GM20431 (cell line): ENCODE data around the gene SELPLG.
"Not testable (repeated sequence)": the region's sequence is repeated elsewhere in the genome, so short reads cannot be mapped to it uniquely, and the experiment has no call there.

Experiments used
- in situ Hi-C: fragments of 300-500 bp; cut with MseI, MboI; formaldehyde crosslinking; loops from one replicate; pipeline ENCODE4 v1.15.0; 2020; ENCODE audit warnings: low sequenced_read_pairs; ENCODE audit not compliant: unreplicated experiment

SELPLG gene

GRCh38 chr12:108595711-108596647 is 37.7 kb downstream of the SELPLG start:
- in situ Hi-C loops = no loop called here

GRCh38 chr12:108594960-108595710 is 38.6 kb downstream of the SELPLG start:
- in situ Hi-C loops = no loop called here

GRCh38 chr12:108594323-108594903 is 39.3 kb downstream of the SELPLG start:
- in situ Hi-C loops = no loop called here

GRCh38 chr12:108592033-108592909 is 41.4 kb downstream of the SELPLG start:
- in situ Hi-C loops = no loop called here

- in situ Hi-C loops = no loop called here
These were observed 42.3 kb downstream of the SELPLG start for GRCh38 chr12:108591267-108591980.

GRCh38 chr12:108590463-108590862 is 43.2 kb downstream of the SELPLG start:
- in situ Hi-C loops = not testable (repeated sequence)

GRCh38 chr12:108589840-108590229 is 43.9 kb downstream of the SELPLG start:
- in situ Hi-C loops = no loop called here

- in situ Hi-C loops = no loop called here
These were observed 44.5 kb downstream of the SELPLG start for GRCh38 chr12:108589028-108589839.

- in situ Hi-C loops = no loop called here
These were observed 45.9 kb downstream of the SELPLG start for GRCh38 chr12:108587826-108588225.

- in situ Hi-C loops = no loop called here
These were observed 47.4 kb downstream of the SELPLG start for GRCh38 chr12:108586306-108586705.

- in situ Hi-C loops = no loop called here
These were observed 47.8 kb downstream of the SELPLG start for GRCh38 chr12:108585864-108586263.

GRCh38 chr12:108584456-108585065 is 49.1 kb downstream of the SELPLG start:
- in situ Hi-C loops = no loop called here

- in situ Hi-C loops = no loop called here
These were observed 49.7 kb downstream of the SELPLG start for GRCh38 chr12:108583991-108584390.

GRCh38 chr12:108582978-108583770 is 50.5 kb downstream of the SELPLG start:
- in situ Hi-C loops = no loop called here

GRCh38 chr12:108582509-108582908 is 51.2 kb downstream of the SELPLG start:
- in situ Hi-C loops = no loop called here

- in situ Hi-C loops = no loop called here
These were observed 52.1 kb downstream of the SELPLG start for GRCh38 chr12:108581311-108582227.
